Common myeloid progenitor, CD34-positive (primary cell): ENCODE data around the gene PDPK1.
"Not testable (repeated sequence)": the region's sequence is repeated elsewhere in the genome, so short reads cannot be mapped to it uniquely, and the experiment has no call there.

Experiments used
- CTCF ChIA-PET: fragments of 350-600 bp; sonication (Branson Sonifier 250); formaldehyde crosslinking; loops from one replicate; lab custom pipeline; 2021; ENCODE audit warnings: antibody characterized with exemption; lab: Charles Lee
- POLR2A ChIA-PET: fragments of 350-600 bp; sonication (Branson Sonifier 250); formaldehyde crosslinking; loops from one replicate; lab custom pipeline; 2021; ENCODE audit warnings: antibody characterized with exemption; lab: Charles Lee
- DNase-seq, 3 donors: peaks; one replicate each; pipeline versions ENCODE4 v3.0.0 to v3.0.0-alpha.2; 2013
- H3K27ac ChIP-seq, 2 experiments: 1 replicate in 1 of 2; 2 replicates in 1 of 2; pipeline ENCODE4 v1.7.0; 2013; ENCODE audit warnings: inconsistent platforms in 2 of 2, low read length in 2 of 2, mild to moderate bottlenecking in 2 of 2, low read depth in 1 of 2, moderate library complexity in 1 of 2; ENCODE audit not compliant: severe bottlenecking in 2 of 2, insufficient read depth in 1 of 2, poor library complexity in 1 of 2
- H3K27me3 ChIP-seq, 5 experiments: replicated peaks in 2 of 5; 1 replicate in 3 of 5; 2 replicates in 2 of 5; pipeline versions ENCODE4 v1.6.1 to v1.7.0; 2013; ENCODE audit warnings: low read length in 4 of 5, mild to moderate bottlenecking in 2 of 5, moderate library complexity in 2 of 5, inconsistent platforms in 1 of 5; ENCODE audit not compliant: insufficient read depth in 5 of 5, control insufficient read depth in 4 of 5
- H3K36me3 ChIP-seq, 4 experiments: 1 replicate in 2 of 4; 2 replicates in 2 of 4; pipeline versions ENCODE4 v1.6.1 to v1.7.0; 2013; ENCODE audit warnings: low read length in 3 of 4, control low read depth in 1 of 4, mild to moderate bottlenecking in 1 of 4; ENCODE audit not compliant: control insufficient read depth in 4 of 4, insufficient read depth in 4 of 4
- H3K4me1 ChIP-seq, 4 experiments: 1 replicate in 3 of 4; 2 replicates in 1 of 4; pipeline versions ENCODE4 v1.6.1 to v1.7.1; 2013; ENCODE audit warnings: low read length in 3 of 4, mild to moderate bottlenecking in 3 of 4, control low read depth in 1 of 4, inconsistent platforms in 1 of 4, moderate library complexity in 1 of 4; ENCODE audit not compliant: control insufficient read depth in 4 of 4, insufficient read depth in 4 of 4; ENCODE audit errors: control extremely low read depth in 1 of 4
- H3K4me3 ChIP-seq, 7 experiments: 1 replicate in 4 of 7; 2 replicates in 3 of 7; pipeline versions ENCODE4 v1.5.1 to v1.7.0; 2013; ENCODE audit warnings: mild to moderate bottlenecking in 7 of 7, low read length in 6 of 7, moderate library complexity in 6 of 7, inconsistent platforms in 2 of 7, low read depth in 2 of 7, control low read depth in 1 of 7; ENCODE audit not compliant: insufficient read depth in 4 of 7, control insufficient read depth in 1 of 7; ENCODE audit errors: extremely low read depth in 1 of 7
- H3K9me3 ChIP-seq, 5 experiments: 1 replicate in 4 of 5; 2 replicates in 1 of 5; pipeline versions ENCODE4 v1.6.1 to v1.7.1; 2013; ENCODE audit warnings: low read length in 4 of 5, mild to moderate bottlenecking in 2 of 5, inconsistent platforms in 1 of 5, low read depth in 1 of 5, moderate library complexity in 1 of 5; ENCODE audit not compliant: control insufficient read depth in 4 of 5, insufficient read depth in 2 of 5; ENCODE audit errors: control extremely low read depth in 1 of 5
- WGBS: methylation state at CpG from one replicate; pipeline ENCODE4 v1.1.5; 2013; ENCODE audit not compliant: insufficient coverage; 5-methylcytosine and 5-hydroxymethylcytosine counted together

PDPK1 gene

GRCh38 chr16:2557150-2557549 is 19.3 kb downstream of the PDPK1 start:
- H3K9me3 ChIP-seq, POLR2A ChIA-PET, H3K36me3 ChIP-seq, H3K4me3 ChIP-seq, CTCF ChIA-PET, DNase-seq, H3K27me3 ChIP-seq, H3K27ac ChIP-seq, H3K4me1 ChIP-seq: not testable (repeated sequence)
- no CpG with 5 or more reads among the region's 15 CpGs for WGBS

- peak overlapping the region in 1 of 7 experiments; percentile 11 for H3K4me3 ChIP-seq
- POLR2A ChIA-PET, H3K27ac ChIP-seq, DNase-seq, H3K4me1 ChIP-seq, H3K36me3 ChIP-seq, CTCF ChIA-PET, H3K27me3 ChIP-seq, H3K9me3 ChIP-seq: not testable (repeated sequence)
- no CpG with 5 or more reads among the region's 17 CpGs for WGBS
Measured at GRCh38 chr16:2560131-2560797, 22.4 kb downstream of the PDPK1 start.

- H3K9me3 ChIP-seq, DNase-seq, H3K27ac ChIP-seq, POLR2A ChIA-PET, CTCF ChIA-PET, H3K4me1 ChIP-seq, H3K36me3 ChIP-seq, H3K4me3 ChIP-seq, H3K27me3 ChIP-seq: not testable (repeated sequence)
- no CpG with 5 or more reads among the region's 4 CpGs for WGBS
Measured at GRCh38 chr16:2560798-2561133, 22.9 kb downstream of the PDPK1 start.

- H3K9me3 ChIP-seq, H3K4me3 ChIP-seq, H3K27ac ChIP-seq, POLR2A ChIA-PET, H3K4me1 ChIP-seq, CTCF ChIA-PET, H3K36me3 ChIP-seq, H3K27me3 ChIP-seq, DNase-seq: not testable (repeated sequence)
- WGBS = no CpG with 5 or more reads among the region's 6 CpGs
Measured at GRCh38 chr16:2567506-2567905, 29.7 kb downstream of the PDPK1 start.

- H3K27me3 ChIP-seq, H3K4me1 ChIP-seq, H3K4me3 ChIP-seq, H3K9me3 ChIP-seq, CTCF ChIA-PET, H3K27ac ChIP-seq, DNase-seq, H3K36me3 ChIP-seq, POLR2A ChIA-PET: not testable (repeated sequence)
- no CpG with 5 or more reads among the region's 11 CpGs for WGBS
Measured at GRCh38 chr16:2568573-2568972, 30.8 kb downstream of the PDPK1 start.

GRCh38 chr16:2572704-2573103 is 34.9 kb downstream of the PDPK1 start:
- H3K4me1 ChIP-seq, H3K36me3 ChIP-seq, H3K9me3 ChIP-seq, DNase-seq, CTCF ChIA-PET, POLR2A ChIA-PET, H3K4me3 ChIP-seq, H3K27ac ChIP-seq, H3K27me3 ChIP-seq: not testable (repeated sequence)
- no CpG with 5 or more reads among the region's 6 CpGs for WGBS

GRCh38 chr16:2575839-2576238 is 38.0 kb downstream of the PDPK1 start:
- H3K4me3 ChIP-seq, H3K27ac ChIP-seq, H3K9me3 ChIP-seq, DNase-seq, H3K27me3 ChIP-seq, POLR2A ChIA-PET, H3K36me3 ChIP-seq, H3K4me1 ChIP-seq, CTCF ChIA-PET: not testable (repeated sequence)
- no CpG with 5 or more reads among the region's 21 CpGs for WGBS
